Measurements from ENCODE around the gene CCT4. TPM values are rescaled to one million over a fixed set of nuclear protein-coding genes. Genes with fewer than 3 reads are reported as not detected.

The CCT4 gene
- total RNA-seq, 1 experiment from 2014 or later, result 345 TPM

DNA sequence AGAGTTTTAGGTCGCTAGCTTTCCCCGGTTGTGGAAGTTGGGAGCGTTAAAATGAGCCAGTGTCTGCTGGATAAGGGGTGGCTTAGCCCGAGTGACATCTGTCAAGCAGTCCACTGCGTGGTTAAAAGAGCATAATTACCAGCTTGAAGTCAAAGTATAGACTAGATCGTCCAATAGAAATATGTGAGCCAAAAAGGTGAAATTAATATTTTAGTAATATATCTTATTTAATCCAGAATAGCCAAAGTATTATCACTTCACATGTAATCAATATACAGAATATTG lies 17.7 kb upstream of the CCT4 start (continued):
- TF ChIP-seq CREM (CRISPR knock-in tag; IDR thresholded peaks at IDR 0.05) (no peak), E2F1 (CRISPR knock-in tag; IDR thresholded peaks at IDR 0.05) (no peak)

DNA sequence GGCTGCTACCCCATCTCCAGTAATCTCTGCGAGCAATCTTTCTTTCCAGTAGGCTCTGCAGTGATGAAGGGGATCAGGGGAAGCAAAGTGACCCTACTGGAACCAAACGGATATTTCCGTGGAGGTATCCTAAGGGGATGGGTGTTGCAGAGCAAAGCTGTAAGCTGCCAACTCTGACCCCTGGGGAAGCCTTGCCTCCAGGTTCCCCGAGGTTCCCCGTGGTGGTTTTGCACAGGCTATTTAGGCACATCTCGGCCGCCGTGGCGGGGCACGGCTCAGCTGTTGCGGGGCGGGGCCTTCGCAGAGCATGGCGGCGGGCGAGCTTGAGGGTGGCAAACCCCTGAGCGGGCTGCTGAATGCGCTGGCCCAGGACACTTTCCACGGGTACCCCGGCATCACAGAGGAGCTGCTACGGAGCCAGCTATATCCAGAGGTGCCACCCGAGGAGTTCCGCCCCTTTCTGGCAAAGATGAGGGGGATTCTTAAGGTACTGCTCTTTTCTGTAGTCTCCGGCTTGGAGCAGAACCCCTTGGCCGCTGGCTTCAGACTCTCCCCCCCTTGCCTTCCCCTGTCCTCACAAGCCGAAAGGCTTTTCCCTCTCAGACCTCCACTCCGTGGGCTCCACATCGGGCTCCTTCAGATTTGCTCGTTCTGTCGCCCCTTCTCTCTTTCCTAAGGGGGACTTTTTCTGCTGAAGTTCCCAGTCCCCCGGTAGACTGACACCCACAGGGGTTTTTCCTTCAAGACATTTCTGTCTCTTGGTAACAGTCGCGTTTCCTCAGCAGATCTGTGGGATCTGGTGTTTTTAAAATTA lies 17.1 kb upstream of the CCT4 start, which contains the start of gene COMMD1:
COMMD1 (plus strand) TSS at position 303 of the 814 bp plus-strand sequence; CDS start at position 308, 5 bp downstream.
- POLR2A ChIA-PET, result no interaction called here
- H3K4me1 Mint-ChIP-seq, result peaks cover 4% of the 10 kb centered on the region; the same call in 1 of the 2 replicates
- H3K27ac Mint-ChIP-seq, result no peak within 1 kb of the TSS
- no peaks in the 10 kb centered on the region for H3K36me3 Mint-ChIP-seq
- peak within 1 kb of the TSS; percentile 91 for H3K4me3 Mint-ChIP-seq
- H3K27me3 Mint-ChIP-seq (ENCODE audit: low read depth), result no peaks in the 10 kb centered on the region
- H3K9me3 Mint-ChIP-seq, result no peaks in the 10 kb centered on the region
- DNase-seq (ENCODE audit: low spot score), result peak; percentile 76
- CTCF ChIA-PET, result interaction anchor here (0.9 to 1.1 kb wide), 2 partner anchors 51 to 506 kb away, joined by 3 to 4 read pairs; no protein-coding TSS in a partner anchor
- peak; percentile 97 for ATAC-seq
- TF ChIP-seq, protein P1, sequence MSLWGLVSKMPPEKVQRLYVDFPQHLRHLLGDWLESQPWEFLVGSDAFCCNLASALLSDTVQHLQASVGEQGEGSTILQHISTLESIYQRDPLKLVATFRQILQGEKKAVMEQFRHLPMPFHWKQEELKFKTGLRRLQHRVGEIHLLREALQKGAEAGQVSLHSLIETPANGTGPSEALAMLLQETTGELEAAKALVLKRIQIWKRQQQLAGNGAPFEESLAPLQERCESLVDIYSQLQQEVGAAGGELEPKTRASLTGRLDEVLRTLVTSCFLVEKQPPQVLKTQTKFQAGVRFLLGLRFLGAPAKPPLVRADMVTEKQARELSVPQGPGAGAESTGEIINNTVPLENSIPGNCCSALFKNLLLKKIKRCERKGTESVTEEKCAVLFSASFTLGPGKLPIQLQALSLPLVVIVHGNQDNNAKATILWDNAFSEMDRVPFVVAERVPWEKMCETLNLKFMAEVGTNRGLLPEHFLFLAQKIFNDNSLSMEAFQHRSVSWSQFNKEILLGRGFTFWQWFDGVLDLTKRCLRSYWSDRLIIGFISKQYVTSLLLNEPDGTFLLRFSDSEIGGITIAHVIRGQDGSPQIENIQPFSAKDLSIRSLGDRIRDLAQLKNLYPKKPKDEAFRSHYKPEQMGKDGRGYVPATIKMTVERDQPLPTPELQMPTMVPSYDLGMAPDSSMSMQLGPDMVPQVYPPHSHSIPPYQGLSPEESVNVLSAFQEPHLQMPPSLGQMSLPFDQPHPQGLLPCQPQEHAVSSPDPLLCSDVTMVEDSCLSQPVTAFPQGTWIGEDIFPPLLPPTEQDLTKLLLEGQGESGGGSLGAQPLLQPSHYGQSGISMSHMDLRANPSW (CRISPR knock-in tag; conservative IDR thresholded peaks at IDR 0.05; ENCODE audit: low read depth), result no peak
- TF ChIP-seq ZNF317 (CRISPR knock-in tag; IDR thresholded peaks at IDR 0.05; ENCODE audit: borderline replicate concordance, low read depth), result no peak
- TF ChIP-seq HMGXB4 (CRISPR knock-in tag; IDR thresholded peaks at IDR 0.05), result peak; percentile 37; the same call in 1 of the 2 replicates
- 0 out of 2 replicates have a peak, but pooled peaks have one; percentile 24 for TF ChIP-seq SMAD3 (CRISPR knock-in tag; IDR thresholded peaks at IDR 0.05; ENCODE audit: borderline replicate concordance)
- TF ChIP-seq GABPB1 (CRISPR knock-in tag; IDR thresholded peaks at IDR 0.05), result peak; percentile 58
- TF ChIP-seq SP1 (CRISPR knock-in tag; conservative IDR thresholded peaks at IDR 0.05), result peak; percentile 95
- TF ChIP-seq, protein P2, sequence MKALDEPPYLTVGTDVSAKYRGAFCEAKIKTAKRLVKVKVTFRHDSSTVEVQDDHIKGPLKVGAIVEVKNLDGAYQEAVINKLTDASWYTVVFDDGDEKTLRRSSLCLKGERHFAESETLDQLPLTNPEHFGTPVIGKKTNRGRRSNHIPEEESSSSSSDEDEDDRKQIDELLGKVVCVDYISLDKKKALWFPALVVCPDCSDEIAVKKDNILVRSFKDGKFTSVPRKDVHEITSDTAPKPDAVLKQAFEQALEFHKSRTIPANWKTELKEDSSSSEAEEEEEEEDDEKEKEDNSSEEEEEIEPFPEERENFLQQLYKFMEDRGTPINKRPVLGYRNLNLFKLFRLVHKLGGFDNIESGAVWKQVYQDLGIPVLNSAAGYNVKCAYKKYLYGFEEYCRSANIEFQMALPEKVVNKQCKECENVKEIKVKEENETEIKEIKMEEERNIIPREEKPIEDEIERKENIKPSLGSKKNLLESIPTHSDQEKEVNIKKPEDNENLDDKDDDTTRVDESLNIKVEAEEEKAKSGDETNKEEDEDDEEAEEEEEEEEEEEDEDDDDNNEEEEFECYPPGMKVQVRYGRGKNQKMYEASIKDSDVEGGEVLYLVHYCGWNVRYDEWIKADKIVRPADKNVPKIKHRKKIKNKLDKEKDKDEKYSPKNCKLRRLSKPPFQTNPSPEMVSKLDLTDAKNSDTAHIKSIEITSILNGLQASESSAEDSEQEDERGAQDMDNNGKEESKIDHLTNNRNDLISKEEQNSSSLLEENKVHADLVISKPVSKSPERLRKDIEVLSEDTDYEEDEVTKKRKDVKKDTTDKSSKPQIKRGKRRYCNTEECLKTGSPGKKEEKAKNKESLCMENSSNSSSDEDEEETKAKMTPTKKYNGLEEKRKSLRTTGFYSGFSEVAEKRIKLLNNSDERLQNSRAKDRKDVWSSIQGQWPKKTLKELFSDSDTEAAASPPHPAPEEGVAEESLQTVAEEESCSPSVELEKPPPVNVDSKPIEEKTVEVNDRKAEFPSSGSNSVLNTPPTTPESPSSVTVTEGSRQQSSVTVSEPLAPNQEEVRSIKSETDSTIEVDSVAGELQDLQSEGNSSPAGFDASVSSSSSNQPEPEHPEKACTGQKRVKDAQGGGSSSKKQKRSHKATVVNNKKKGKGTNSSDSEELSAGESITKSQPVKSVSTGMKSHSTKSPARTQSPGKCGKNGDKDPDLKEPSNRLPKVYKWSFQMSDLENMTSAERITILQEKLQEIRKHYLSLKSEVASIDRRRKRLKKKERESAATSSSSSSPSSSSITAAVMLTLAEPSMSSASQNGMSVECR (CRISPR knock-in tag; IDR thresholded peaks at IDR 0.05; ENCODE audit: borderline replicate concordance), result peak; percentile 63; the same call in 1 of the 2 replicates
- TF ChIP-seq USF1 (CRISPR knock-in tag; IDR thresholded peaks at IDR 0.05), result peak; percentile 68; the same call in 1 of the 2 replicates
- peak; percentile 57 for TF ChIP-seq MAX (CRISPR knock-in tag; IDR thresholded peaks at IDR 0.05)
- peak; percentile 83 for TF ChIP-seq ETV6 (CRISPR knock-in tag; IDR thresholded peaks at IDR 0.05)
- peak; percentile 44; the same call in 1 of the 2 replicates for TF ChIP-seq FOXP1 (CRISPR knock-in tag; IDR thresholded peaks at IDR 0.05; ENCODE audit: borderline replicate concordance)
- 0 out of 2 replicates have a peak, but pooled peaks have one; percentile 56 for TF ChIP-seq IRF1 (CRISPR knock-in tag; IDR thresholded peaks at IDR 0.05)
- TF ChIP-seq MYBL2 (CRISPR knock-in tag; IDR thresholded peaks at IDR 0.05), result 0 out of 2 replicates have a peak, but pooled peaks have one; percentile 20
- TF ChIP-seq, protein P3, sequence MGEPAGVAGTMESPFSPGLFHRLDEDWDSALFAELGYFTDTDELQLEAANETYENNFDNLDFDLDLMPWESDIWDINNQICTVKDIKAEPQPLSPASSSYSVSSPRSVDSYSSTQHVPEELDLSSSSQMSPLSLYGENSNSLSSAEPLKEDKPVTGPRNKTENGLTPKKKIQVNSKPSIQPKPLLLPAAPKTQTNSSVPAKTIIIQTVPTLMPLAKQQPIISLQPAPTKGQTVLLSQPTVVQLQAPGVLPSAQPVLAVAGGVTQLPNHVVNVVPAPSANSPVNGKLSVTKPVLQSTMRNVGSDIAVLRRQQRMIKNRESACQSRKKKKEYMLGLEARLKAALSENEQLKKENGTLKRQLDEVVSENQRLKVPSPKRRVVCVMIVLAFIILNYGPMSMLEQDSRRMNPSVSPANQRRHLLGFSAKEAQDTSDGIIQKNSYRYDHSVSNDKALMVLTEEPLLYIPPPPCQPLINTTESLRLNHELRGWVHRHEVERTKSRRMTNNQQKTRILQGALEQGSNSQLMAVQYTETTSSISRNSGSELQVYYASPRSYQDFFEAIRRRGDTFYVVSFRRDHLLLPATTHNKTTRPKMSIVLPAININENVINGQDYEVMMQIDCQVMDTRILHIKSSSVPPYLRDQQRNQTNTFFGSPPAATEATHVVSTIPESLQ (CRISPR knock-in tag; IDR thresholded peaks at IDR 0.05), result no peak
- no peak for TF ChIP-seq ZNF396 (CRISPR knock-in tag; IDR thresholded peaks at IDR 0.05; ENCODE audit: borderline replicate concordance)
- TF ChIP-seq ZNF232 (CRISPR knock-in tag; IDR thresholded peaks at IDR 0.05), result 0 out of 2 replicates have a peak, but pooled peaks have one; percentile 48
- 0 out of 2 replicates have a peak, but pooled peaks have one; percentile 37 for TF ChIP-seq NFE2L1 (CRISPR knock-in tag; IDR thresholded peaks at IDR 0.05)

Measured in WTC11 (cell line).